WI38 (cell line): Measurements from ENCODE around the gene FUOM.
"Not testable (repeated sequence)": the region's sequence is repeated elsewhere in the genome, so short reads cannot be mapped to it uniquely, and the experiment has no call there.

ENCODE experiments used
- H3K4me3 ChIP-seq: 2 replicates; pipeline ENCODE4 v1.5.1; 2011; ENCODE audit warnings: low read depth, mild to moderate bottlenecking, control low read depth, low read length
- TF ChIP-seq, protein P1 (sequence below): IDR thresholded peaks from 2 replicates; pipeline ENCODE4 v1.5.1; 2012; ENCODE audit warnings: low read depth, mild to moderate bottlenecking, control low read depth, low read length

Gene FUOM

DNA sequence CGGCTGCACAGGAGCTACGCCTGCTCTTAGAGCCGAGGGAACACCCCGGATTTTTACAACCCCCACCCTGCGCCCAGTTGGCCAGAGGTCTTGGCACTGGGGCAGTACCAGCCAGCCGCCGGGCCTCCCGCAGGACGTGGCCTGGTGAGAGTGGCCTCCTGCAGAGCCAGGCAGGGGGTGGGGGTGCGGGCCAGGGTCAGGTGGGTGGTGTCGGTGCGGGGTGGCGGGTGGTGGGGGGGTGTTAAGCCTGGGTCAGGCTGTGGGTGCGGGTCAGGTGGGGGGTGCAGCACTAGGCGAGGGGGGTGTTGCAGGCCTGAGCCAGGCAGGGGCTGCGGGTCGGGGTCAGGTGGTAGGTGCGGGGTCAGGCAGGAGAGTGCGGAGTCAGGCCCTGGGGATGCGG is 14.7 kb upstream of the FUOM start:
- peak overlapping the region; percentile 75 for H3K4me3 ChIP-seq
- TF ChIP-seq, protein P1, sequence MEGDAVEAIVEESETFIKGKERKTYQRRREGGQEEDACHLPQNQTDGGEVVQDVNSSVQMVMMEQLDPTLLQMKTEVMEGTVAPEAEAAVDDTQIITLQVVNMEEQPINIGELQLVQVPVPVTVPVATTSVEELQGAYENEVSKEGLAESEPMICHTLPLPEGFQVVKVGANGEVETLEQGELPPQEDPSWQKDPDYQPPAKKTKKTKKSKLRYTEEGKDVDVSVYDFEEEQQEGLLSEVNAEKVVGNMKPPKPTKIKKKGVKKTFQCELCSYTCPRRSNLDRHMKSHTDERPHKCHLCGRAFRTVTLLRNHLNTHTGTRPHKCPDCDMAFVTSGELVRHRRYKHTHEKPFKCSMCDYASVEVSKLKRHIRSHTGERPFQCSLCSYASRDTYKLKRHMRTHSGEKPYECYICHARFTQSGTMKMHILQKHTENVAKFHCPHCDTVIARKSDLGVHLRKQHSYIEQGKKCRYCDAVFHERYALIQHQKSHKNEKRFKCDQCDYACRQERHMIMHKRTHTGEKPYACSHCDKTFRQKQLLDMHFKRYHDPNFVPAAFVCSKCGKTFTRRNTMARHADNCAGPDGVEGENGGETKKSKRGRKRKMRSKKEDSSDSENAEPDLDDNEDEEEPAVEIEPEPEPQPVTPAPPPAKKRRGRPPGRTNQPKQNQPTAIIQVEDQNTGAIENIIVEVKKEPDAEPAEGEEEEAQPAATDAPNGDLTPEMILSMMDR: no peak

DNA sequence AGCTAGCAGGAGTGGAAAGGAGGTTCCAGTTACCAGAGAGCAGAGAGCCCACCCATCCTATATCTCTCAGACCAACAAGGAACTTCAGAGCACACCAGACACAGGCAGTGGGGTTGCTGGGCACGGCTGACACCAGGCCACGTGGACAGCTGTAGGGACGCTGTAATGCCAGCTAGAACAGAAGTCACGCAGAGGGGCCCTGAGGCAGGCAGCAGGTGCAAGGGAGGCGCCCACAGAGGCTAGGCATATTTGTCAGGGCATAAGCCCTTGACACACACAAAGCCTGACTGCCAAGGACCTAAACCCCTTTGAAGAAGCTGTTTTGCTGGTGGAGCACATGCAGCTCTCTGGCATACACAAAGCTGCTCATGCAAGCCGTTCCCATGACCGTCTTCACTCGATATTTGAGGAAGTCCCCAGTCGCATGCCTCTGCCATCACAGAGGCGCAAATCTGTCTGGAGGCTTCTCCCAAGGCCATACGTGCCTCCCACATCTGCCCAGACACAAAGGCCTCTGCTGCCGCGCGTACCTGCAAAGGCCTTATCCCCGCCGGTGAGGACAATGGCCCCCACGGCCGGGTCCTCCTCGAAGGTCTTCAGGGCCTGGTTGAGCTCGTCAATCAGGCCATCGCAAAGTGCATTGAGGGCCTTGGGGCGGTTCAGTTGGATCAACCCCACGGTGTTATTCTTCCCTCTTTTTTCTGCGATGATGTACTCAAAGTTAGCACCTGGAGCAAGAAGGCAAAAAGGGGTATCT is 12.4 kb upstream of the FUOM start:
- TF ChIP-seq, protein P1: no peak
- H3K4me3 ChIP-seq: no peak overlapping the region

DNA sequence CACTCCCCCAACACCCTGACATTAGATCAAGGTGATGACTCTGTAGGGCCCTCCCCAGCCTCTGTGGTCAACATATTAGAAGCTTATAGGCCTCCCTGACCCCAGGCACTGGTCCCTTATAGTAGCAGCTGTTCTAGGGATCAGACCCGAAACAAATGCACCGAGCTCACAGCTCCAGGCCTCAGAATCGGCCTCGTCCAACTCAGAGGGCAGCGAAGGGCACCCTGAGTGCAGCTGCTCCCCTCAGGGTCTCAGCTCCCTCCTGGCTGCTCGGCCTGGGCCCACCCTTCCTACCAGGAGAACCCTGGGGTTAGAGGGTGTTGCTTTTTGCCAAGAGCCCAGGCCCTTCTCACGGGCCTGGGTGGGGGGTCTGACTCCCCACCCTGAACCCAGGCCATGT is 10.3 kb upstream of the FUOM start:
- H3K4me3 ChIP-seq: no peak overlapping the region
- TF ChIP-seq, protein P1: no peak

- not testable (repeated sequence) for H3K4me3 ChIP-seq
Observed at GRCh38 chr10:133367461-133367860, 9.6 kb upstream of the FUOM start.

GRCh38 chr10:133366751-133367150 is 8.9 kb upstream of the FUOM start:
- H3K4me3 ChIP-seq: no peak overlapping the region
- TF ChIP-seq, protein P1: no peak

GRCh38 chr10:133366130-133366478 is 8.3 kb upstream of the FUOM start:
- TF ChIP-seq, protein P1: no peak
- no peak overlapping the region for H3K4me3 ChIP-seq

DNA sequence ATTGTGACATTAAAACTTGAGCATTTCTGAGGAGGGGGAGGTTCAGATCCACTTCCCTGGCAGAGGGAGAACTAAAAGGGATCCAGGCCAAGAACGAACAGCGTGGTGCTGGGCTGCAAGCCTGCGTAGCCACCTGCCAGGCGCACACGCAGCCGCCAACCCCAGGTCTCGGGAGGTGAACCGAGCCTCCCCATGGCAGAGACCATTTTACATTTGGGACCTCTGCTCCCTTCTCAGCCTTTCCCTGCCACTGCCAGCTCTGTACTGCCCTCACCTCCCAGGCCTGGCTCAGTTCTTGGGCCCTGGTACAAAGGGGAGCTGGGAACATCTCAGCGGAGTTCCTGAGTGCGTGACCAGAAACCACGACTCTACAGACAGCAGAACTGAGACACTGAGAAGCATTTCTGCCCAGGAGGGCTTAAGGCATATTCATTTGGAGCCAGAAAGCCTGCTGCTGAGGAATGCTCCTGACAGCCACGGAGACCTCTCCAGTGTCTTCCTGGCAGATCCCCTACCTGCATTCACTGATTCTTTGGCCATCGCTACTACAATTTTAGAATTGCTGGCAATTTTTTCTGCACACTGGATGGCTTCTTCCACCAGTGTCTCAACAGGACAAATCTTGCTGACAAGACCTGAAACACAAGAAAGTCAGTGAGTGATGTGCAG is 7.8 kb upstream of the FUOM start:
- no peak overlapping the region for H3K4me3 ChIP-seq
- TF ChIP-seq, protein P1: no peak
